GM18499 (cell line): ENCODE results near the gene USP21.

Experiments
- ATAC-seq: cut with Tn5 transposase; IDR thresholded peaks from one replicate; pipeline ENCODE4 v1.9.1; 2021; ENCODE audit warnings: moderate number of reproducible peaks; ENCODE audit not compliant: insufficient read depth, unreplicated experiment

Gene USP21

GRCh38 chr1:161133220-161133740 is 26.0 kb upstream of the USP21 start:
- ATAC-seq = no peak

GRCh38 chr1:161137881-161138280 is 21.4 kb upstream of the USP21 start:
- no peak for ATAC-seq

- no peak for ATAC-seq
These were observed 20.9 kb upstream of the USP21 start for GRCh38 chr1:161138431-161138830.

- ATAC-seq = no peak
These were observed 19.5 kb upstream of the USP21 start for GRCh38 chr1:161139766-161140165.

GRCh38 chr1:161140755-161141400 is 18.4 kb upstream of the USP21 start:
- ATAC-seq = no peak

GRCh38 chr1:161145832-161146231 is 13.5 kb upstream of the USP21 start:
- ATAC-seq = no peak

GRCh38 chr1:161153176-161153575 is 6.1 kb upstream of the USP21 start:
- no peak for ATAC-seq

GRCh38 chr1:161153682-161154337 is 5.5 kb upstream of the USP21 start, which contains the start of gene UFC1:
TSS of gene UFC1 (plus strand) at chr1:161153978. CDS start at chr1:161153998, 20 bp downstream.
- ATAC-seq = peak; percentile 53

- no peak for ATAC-seq
These were observed 1.4 kb upstream of the USP21 start for GRCh38 chr1:161157867-161158266.

GRCh38 chr1:161158316-161159010 is 837 bp upstream of the USP21 start:
- no peak for ATAC-seq

GRCh38 chr1:161159913-161160243 is 578 bp downstream of the USP21 start:
- ATAC-seq = no peak

GRCh38 chr1:161160671-161161145 is 1.4 kb downstream of the USP21 start:
- ATAC-seq = no peak

- ATAC-seq = no peak
These were observed 2.4 kb downstream of the USP21 start for GRCh38 chr1:161161652-161162051.

- no peak for ATAC-seq
These were observed 2.8 kb downstream of the USP21 start for GRCh38 chr1:161162052-161162451.

GRCh38 chr1:161162806-161163205 is 3.5 kb downstream of the USP21 start:
- no peak for ATAC-seq

GRCh38 chr1:161163793-161164192 is 4.5 kb downstream of the USP21 start:
- no peak for ATAC-seq

- no peak for ATAC-seq
These were observed 5.8 kb downstream of the USP21 start for GRCh38 chr1:161164901-161165610.

GRCh38 chr1:161165742-161166668 is 6.7 kb downstream of the USP21 start, which contains the start of gene PPOX:
TSS of gene PPOX (plus strand) at chr1:161166426. CDS start at chr1:161166848, 422 bp downstream.
- ATAC-seq = peak; percentile 86
